HEK293 (cell line): Measurements from ENCODE around the gene PRPF18.

Experiments
- CTCF ChIP-seq: fragments of 450-650 bp; formaldehyde crosslinking; IDR thresholded peaks from 2 replicates; pipeline ENCODE4 v1.5.1; 2016; ENCODE audit warnings: missing biosample characterization, missing genetic modification characterization
- ZNF248 ChIP-seq: fragments of 450-650 bp; formaldehyde crosslinking; IDR thresholded peaks from 2 replicates; pipeline ENCODE4 v1.5.1; 2017; ENCODE audit warnings: missing biosample characterization, missing genetic modification characterization
- ZNF433 ChIP-seq: fragments of 450-650 bp; formaldehyde crosslinking; IDR thresholded peaks from 2 replicates; pipeline ENCODE4 v1.5.1; 2016; ENCODE audit warnings: missing biosample characterization, missing genetic modification characterization, low read depth
- ZNF660 ChIP-seq: fragments of 450-650 bp; IDR thresholded peaks from 2 replicates; pipeline ENCODE4 v1.5.1; 2018; ENCODE audit warnings: missing biosample characterization, mild to moderate bottlenecking, missing genetic modification characterization
- TF ChIP-seq, protein P1 (sequence below): fragments of 450-650 bp; formaldehyde crosslinking; IDR thresholded peaks from 2 replicates; pipeline ENCODE4 v1.5.1; 2016; ENCODE audit warnings: missing biosample characterization, missing genetic modification characterization

DNA sequence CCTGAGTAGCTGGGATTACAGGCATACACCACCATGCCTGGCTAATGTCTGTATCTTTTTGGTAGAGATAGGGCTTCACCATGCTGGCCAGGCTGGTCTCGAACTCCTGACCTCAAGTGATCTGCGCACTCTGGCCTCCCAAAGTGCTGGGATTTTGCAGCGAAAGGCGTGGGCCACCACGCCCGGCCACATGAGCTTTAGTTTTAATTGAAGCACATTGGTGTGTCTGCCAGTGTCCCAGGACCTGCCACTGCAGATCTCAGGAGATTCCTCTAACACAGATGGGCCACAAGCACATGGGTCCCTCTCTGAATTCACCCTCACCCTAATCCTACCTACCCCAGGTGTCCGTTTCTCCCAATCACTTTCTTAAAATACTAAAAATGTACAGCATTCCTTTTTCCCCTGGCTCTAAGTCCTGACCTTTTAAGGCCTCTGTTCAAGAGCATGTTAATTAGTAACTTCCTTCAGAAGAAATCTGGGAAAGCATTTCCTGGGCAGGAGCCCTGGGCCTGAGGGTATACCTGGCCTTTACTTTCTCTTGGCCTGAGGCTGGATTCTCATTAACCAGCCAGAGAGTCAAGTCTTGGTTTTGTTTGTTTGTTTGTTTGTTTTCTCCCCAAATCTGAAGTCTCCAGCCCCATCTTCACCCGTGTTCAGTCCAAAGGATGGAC, 82.6 kb downstream of the PRPF18 start:
- TF ChIP-seq CTCF (no peak), ZNF248 (tag by site-specific recombination) (no peak), ZNF433 (no peak), ZNF660 (no peak)
- TF ChIP-seq, protein P1, sequence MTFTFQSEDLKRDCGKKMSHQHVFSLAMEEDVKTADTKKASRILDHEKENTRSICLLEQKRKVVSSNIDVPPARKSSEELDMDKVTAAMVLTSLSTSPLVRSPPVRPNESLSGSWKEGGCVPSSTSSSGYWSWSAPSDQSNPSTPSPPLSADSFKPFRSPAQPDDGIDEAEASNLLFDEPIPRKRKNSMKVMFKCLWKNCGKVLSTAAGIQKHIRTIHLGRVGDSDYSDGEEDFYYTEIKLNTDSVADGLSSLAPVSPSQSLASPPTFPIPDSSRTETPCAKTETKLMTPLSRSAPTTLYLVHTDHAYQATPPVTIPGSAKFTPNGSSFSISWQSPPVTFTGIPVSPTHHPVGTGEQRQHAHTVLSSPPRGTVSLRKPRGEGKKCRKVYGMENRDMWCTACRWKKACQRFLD (tag by site-specific recombination), result no peak
